Body of pancreas (tissue), 4 donors: ENCODE data around the gene SLC29A2. TPM values are rescaled to one million over a fixed set of nuclear protein-coding genes. Genes with fewer than 3 reads are reported as not detected.

Experiments used
- ATAC-seq: fragments of 150-250 bp; one replicate; pipeline ENCODE4 v1.9.1; 2016
- DNase-seq, 4 donors: peaks; one replicate each; pipeline ENCODE4 v3.0.0-alpha.2; 2019
- H3K27ac ChIP-seq, 4 donors: fragments of 200-600 bp; sonication (generic); 1 replicate in 3 of 4; 2 replicates in 1 of 4; pipeline versions ENCODE4 v1.5.1 to v1.6.1; 2016 to 2019; ENCODE audit warnings: mild to moderate bottlenecking in 1 of 4, mixed read lengths in 1 of 4, moderate library complexity in 1 of 4
- H3K27me3 ChIP-seq, 2 donors: fragments of 200-600 bp; sonication (generic); one replicate each; pipeline ENCODE4 v1.6.0; 2016; ENCODE audit warnings: mild to moderate bottlenecking in 1 of 2
- H3K36me3 ChIP-seq, 2 donors: fragments of 200-600 bp; sonication (generic); replicated peaks in 1 of 2; 2 replicates each; pipeline ENCODE4 v1.5.1; 2016; ENCODE audit warnings: low read depth in 2 of 2; ENCODE audit not compliant: insufficient read depth in 1 of 2
- H3K4me1 ChIP-seq: fragments of 200-600 bp; sonication (generic); one replicate; pipeline ENCODE4 v1.6.0; 2016
- H3K4me3 ChIP-seq, 2 donors: fragments of 200-600 bp; sonication (generic); 1 replicate in 1 of 2; 2 replicates in 1 of 2; pipeline ENCODE4 v1.5.1; 2016 to 2019
- H3K9me3 ChIP-seq, 3 donors: fragments of 200-600 bp; sonication (generic); 1 replicate in 2 of 3; 2 replicates in 1 of 3; pipeline ENCODE4 v1.5.1; 2016
- CTCF ChIP-seq, 7 experiments: fragments of 450-650 bp in 4 of 7; fragments of 200-600 bp in 3 of 7; sonication (generic) in 3 of 7; IDR thresholded peaks; one replicate each; pipeline ENCODE4 v1.5.1; 2016 to 2019; ENCODE audit warnings: antibody characterized with exemption in 7 of 7
- POLR2A ChIP-seq, 3 donors: fragments of 450-650 bp; IDR thresholded peaks; one replicate each; pipeline ENCODE4 v1.6.1; 2016; ENCODE audit warnings: antibody characterized with exemption in 3 of 3, mild to moderate bottlenecking in 2 of 3
- WGBS, 2 donors: methylation state at CpG; one replicate each; pipeline ENCODE4 v1.1.5; 2017; 5-methylcytosine and 5-hydroxymethylcytosine counted together
- intact Hi-C: fragments of 100-400 bp; cut with DNase I; formaldehyde crosslinking; loops from one replicate; pipeline ENCODE4 v1.15.1; 2023
- total RNA-seq, 2 donors: library from RNA; depleted of rRNA; stranded (reverse); fragments of >200 nt; gene quantifications; one replicate each; pipeline ENCODE4 v1.1.0, GENCODE V29; 2016

SLC29A2 gene
- total RNA-seq, 2 donors from 2014 or later, result 5.4 to 14.2 TPM

- intact Hi-C loops, result no loop called here
- H3K36me3 ChIP-seq, result no peaks in the 10 kb centered on the region
- TF ChIP-seq CTCF (IDR thresholded peaks at IDR 0.05), result no peak
- no peak for TF ChIP-seq POLR2A (IDR thresholded peaks at IDR 0.05)
- H3K27me3 ChIP-seq, result no peaks in the 10 kb centered on the region
- H3K27ac ChIP-seq, result peak overlapping the region in 1 of 4 donors; percentile 67
- WGBS, 2 donors, result 85 to 87% methylated on average over 12 to 14 of the region's 14 CpGs
- DNase-seq (no peak), ATAC-seq (no peak)
- peaks cover 21% of the 10 kb centered on the region for H3K4me1 ChIP-seq
- no peaks in the 10 kb centered on the region for H3K9me3 ChIP-seq
- H3K4me3 ChIP-seq, result no peak overlapping the region
Measured at GRCh38 chr11:66315498-66315885, 56.1 kb downstream of the SLC29A2 start.

GRCh38 chr11:66314561-66315497, 56.7 kb downstream of the SLC29A2 start:
- Histone ChIP-seq H3K9me3 (no peaks in the 10 kb centered on the region), H3K27me3 (no peaks in the 10 kb centered on the region), H3K36me3 (no peaks in the 10 kb centered on the region), H3K4me1 (peaks cover 25% of the 10 kb centered on the region), H3K4me3 (no peak overlapping the region), H3K27ac (peak overlapping the region in 1 of 4 donors; percentile 6)
- no peak for TF ChIP-seq POLR2A (IDR thresholded peaks at IDR 0.05)
- no peak for TF ChIP-seq CTCF (IDR thresholded peaks at IDR 0.05)
- no peak for ATAC-seq
- DNase-seq, result no peak
- intact Hi-C loops, result no loop called here
- 72 to 82% methylated on average over 14 to 17 of the region's 17 CpGs for WGBS, 2 donors

- Histone ChIP-seq H3K4me1 (peaks cover 26% of the 10 kb centered on the region), H3K9me3 (no peaks in the 10 kb centered on the region), H3K27ac (peak overlapping the region in 2 of 4 donors; percentile 6 to 92), H3K4me3 (no peak overlapping the region), H3K27me3 (no peaks in the 10 kb centered on the region), H3K36me3 (no peaks in the 10 kb centered on the region)
- WGBS, 2 donors, result 90 to 100% methylated on average over 1 of the region's 1 CpG
- intact Hi-C loops, result no loop called here
- TF ChIP-seq POLR2A (IDR thresholded peaks at IDR 0.05) (no peak), CTCF (IDR thresholded peaks at IDR 0.05) (no peak)
- ATAC-seq, result no peak
- no peak for DNase-seq
Measured at GRCh38 chr11:66314186-66314501, 57.4 kb downstream of the SLC29A2 start.

GRCh38 chr11:66313321-66314185, 58.0 kb downstream of the SLC29A2 start:
- Histone ChIP-seq H3K9me3 (no peaks in the 10 kb centered on the region), H3K27me3 (no peaks in the 10 kb centered on the region), H3K27ac (peak overlapping the region; percentile 70 to 92 (median 78)), H3K36me3 (no peaks in the 10 kb centered on the region), H3K4me3 (no peak overlapping the region), H3K4me1 (peaks cover 26% of the 10 kb centered on the region)
- intact Hi-C loops, result no loop called here
- TF ChIP-seq CTCF (IDR thresholded peaks at IDR 0.05) (no peak), POLR2A (IDR thresholded peaks at IDR 0.05) (no peak)
- DNase-seq (peak in 1 of 4 donors; percentile 34), ATAC-seq (no peak)
- WGBS, 2 donors, result 59 to 61% methylated on average over 23 to 31 of the region's 38 CpGs
